ENCODE results near the gene WDR43. TPM values are rescaled to one million over a fixed set of nuclear protein-coding genes. Genes with fewer than 3 reads are reported as not detected.

Gene WDR43
- total RNA-seq, 2 experiments from 2014 or later = 62.4 to 73.2 TPM

- H3K4me3 Mint-ChIP-seq = no peak overlapping the region
- Histone ChIP-seq H3K36me3 (ENCODE audit: insufficient read depth, low read length) (no peaks in the 10 kb centered on the region), H3K9me3 (ENCODE audit: control insufficient read depth in 1 of 2, insufficient read depth in 1 of 2, low read length in 2 of 2) (no peaks in the 10 kb centered on the region), H3K4me3 (ENCODE audit: low read length) (no peak overlapping the region), H3K27ac (ENCODE audit: low read depth in 1 of 2, low read length in 2 of 2) (no peak overlapping the region), H3K4me1 (ENCODE audit: insufficient read depth, low read length) (no peaks in the 10 kb centered on the region), H3K27me3 (ENCODE audit: control insufficient read depth in 1 of 2, insufficient read depth in 2 of 2, low read length in 2 of 2) (no peaks in the 10 kb centered on the region)
- H3K9me3 Mint-ChIP-seq = no peaks in the 10 kb centered on the region
- no peaks in the 10 kb centered on the region for H3K27me3 Mint-ChIP-seq
- no peak for ATAC-seq (ENCODE audit: poor library complexity)
- no peaks in the 10 kb centered on the region for H3K4me1 Mint-ChIP-seq (ENCODE audit: low read depth)
- intact Hi-C loops (cut with DNase I, micrococcal nuclease) = no loop called here
- no peak for TF ChIP-seq CTCF (IDR thresholded peaks at IDR 0.05)
- ChIA-PET POLR2A (no interaction called here), CTCF (no interaction called here)
- H3K27ac Mint-ChIP-seq = no peak overlapping the region
- H3K36me3 Mint-ChIP-seq (ENCODE audit: low read depth) = no peaks in the 10 kb centered on the region
- no peak for DNase-seq
Observed at GRCh38 chr2:28979041-28979440, 84.6 kb downstream of the WDR43 start.

GRCh38 chr2:28979576-28980366 is 85.3 kb downstream of the WDR43 start:
- ATAC-seq (ENCODE audit: poor library complexity) = no peak
- H3K27ac Mint-ChIP-seq = no peak overlapping the region
- intact Hi-C loops (cut with DNase I, micrococcal nuclease) = no loop called here
- H3K4me3 Mint-ChIP-seq = no peak overlapping the region
- ChIA-PET POLR2A (no interaction called here), CTCF (interaction anchor here (0.9 kb wide), 1 partner anchor 35 kb away, joined by 3 read pairs; no protein-coding TSS in a partner anchor)
- Histone ChIP-seq H3K36me3 (ENCODE audit: insufficient read depth, low read length) (no peaks in the 10 kb centered on the region), H3K4me1 (ENCODE audit: insufficient read depth, low read length) (no peaks in the 10 kb centered on the region), H3K9me3 (ENCODE audit: control insufficient read depth in 1 of 2, insufficient read depth in 1 of 2, low read length in 2 of 2) (no peaks in the 10 kb centered on the region), H3K4me3 (ENCODE audit: low read length) (no peak overlapping the region), H3K27me3 (ENCODE audit: control insufficient read depth in 1 of 2, insufficient read depth in 2 of 2, low read length in 2 of 2) (no peaks in the 10 kb centered on the region), H3K27ac (ENCODE audit: low read depth in 1 of 2, low read length in 2 of 2) (no peak overlapping the region)
- no peaks in the 10 kb centered on the region for H3K9me3 Mint-ChIP-seq
- no peaks in the 10 kb centered on the region for H3K27me3 Mint-ChIP-seq
- H3K4me1 Mint-ChIP-seq (ENCODE audit: low read depth) = no peaks in the 10 kb centered on the region
- no peaks in the 10 kb centered on the region for H3K36me3 Mint-ChIP-seq (ENCODE audit: low read depth)
- TF ChIP-seq CTCF (IDR thresholded peaks at IDR 0.05) = no peak
- DNase-seq = no peak

- no peak overlapping the region for H3K27ac ChIP-seq (ENCODE audit: low read depth in 1 of 2, low read length in 2 of 2)
- no peaks in the 10 kb centered on the region for H3K27me3 ChIP-seq (ENCODE audit: control insufficient read depth in 1 of 2, insufficient read depth in 2 of 2, low read length in 2 of 2)
- no peaks in the 10 kb centered on the region for H3K4me1 ChIP-seq (ENCODE audit: insufficient read depth, low read length)
- no peak for ATAC-seq (ENCODE audit: poor library complexity)
- Mint-ChIP-seq H3K4me1 (ENCODE audit: low read depth) (no peaks in the 10 kb centered on the region), H3K27me3 (no peaks in the 10 kb centered on the region), H3K36me3 (ENCODE audit: low read depth) (no peaks in the 10 kb centered on the region), H3K4me3 (no peak overlapping the region), H3K9me3 (no peaks in the 10 kb centered on the region), H3K27ac (no peak overlapping the region)
- intact Hi-C loops (cut with DNase I, micrococcal nuclease) = no loop called here
- H3K36me3 ChIP-seq (ENCODE audit: insufficient read depth, low read length) = no peaks in the 10 kb centered on the region
- no peak for TF ChIP-seq CTCF (IDR thresholded peaks at IDR 0.05)
- ChIA-PET CTCF (interaction anchor here (0.9 kb wide), 1 partner anchor 35 kb away, joined by 3 read pairs; no protein-coding TSS in a partner anchor), POLR2A (no interaction called here)
- no peak for DNase-seq
- no peak overlapping the region for H3K4me3 ChIP-seq (ENCODE audit: low read length)
- H3K9me3 ChIP-seq (ENCODE audit: control insufficient read depth in 1 of 2, insufficient read depth in 1 of 2, low read length in 2 of 2) = no peaks in the 10 kb centered on the region
Observed at GRCh38 chr2:28980368-28981015, 86.0 kb downstream of the WDR43 start.
